ENCODE results near the gene E2F1.
"Not testable (repeated sequence)": the region's sequence is repeated elsewhere in the genome, so short reads cannot be mapped to it uniquely, and the experiment has no call there.

The E2F1 gene

DNA sequence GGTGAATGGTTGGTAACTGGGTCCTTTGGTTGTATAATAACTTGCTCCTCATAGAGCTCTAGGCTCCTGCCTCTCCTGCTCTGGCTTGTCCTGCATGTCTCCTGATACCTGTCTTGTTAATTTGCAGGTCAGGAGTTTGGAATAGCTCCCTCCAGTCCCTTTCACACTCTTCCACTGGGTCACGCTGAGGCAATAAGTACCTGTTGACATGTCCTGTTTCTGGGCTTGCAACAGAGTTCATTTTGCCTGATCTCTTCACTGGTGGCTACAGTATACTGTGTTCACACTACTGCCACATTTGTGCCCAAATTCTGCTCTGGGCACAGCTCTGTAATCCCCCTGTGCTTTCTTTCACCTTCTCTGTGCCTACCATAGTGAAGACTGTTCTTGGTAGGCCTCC, 49.4 kb downstream of the E2F1 start:
- Histone ChIP-seq H3K4me3 (ENCODE audit: low read depth in 1 of 2, low read length in 1 of 2) (no peak overlapping the region), H3K36me3 (peaks cover 40% of the 10 kb centered on the region), H3K4me1 (ENCODE audit: control insufficient read depth in 1 of 2, insufficient read depth in 1 of 2, low read depth in 1 of 2, low read length in 1 of 2) (peaks cover 21 to 28% of the 10 kb centered on the region in 2 experiments), H3K27me3 (no peaks in the 10 kb centered on the region), H3K27ac (peak overlapping the region; percentile 63), H3K9me3 (no peaks in the 10 kb centered on the region)
- TF ChIP-seq CTCF (IDR thresholded peaks at IDR 0.05), result no peak

GRCh38 chr20:33635341-33635740, 50.8 kb downstream of the E2F1 start:
- Histone ChIP-seq H3K27ac (no peak overlapping the region), H3K9me3 (no peaks in the 10 kb centered on the region), H3K36me3 (peaks cover 40% of the 10 kb centered on the region), H3K4me3 (ENCODE audit: low read depth in 1 of 2, low read length in 1 of 2) (no peak overlapping the region), H3K4me1 (ENCODE audit: control insufficient read depth in 1 of 2, insufficient read depth in 1 of 2, low read depth in 1 of 2, low read length in 1 of 2) (peaks cover 20 to 24% of the 10 kb centered on the region in 2 experiments), H3K27me3 (no peaks in the 10 kb centered on the region)
- no peak for TF ChIP-seq CTCF (IDR thresholded peaks at IDR 0.05)

DNA sequence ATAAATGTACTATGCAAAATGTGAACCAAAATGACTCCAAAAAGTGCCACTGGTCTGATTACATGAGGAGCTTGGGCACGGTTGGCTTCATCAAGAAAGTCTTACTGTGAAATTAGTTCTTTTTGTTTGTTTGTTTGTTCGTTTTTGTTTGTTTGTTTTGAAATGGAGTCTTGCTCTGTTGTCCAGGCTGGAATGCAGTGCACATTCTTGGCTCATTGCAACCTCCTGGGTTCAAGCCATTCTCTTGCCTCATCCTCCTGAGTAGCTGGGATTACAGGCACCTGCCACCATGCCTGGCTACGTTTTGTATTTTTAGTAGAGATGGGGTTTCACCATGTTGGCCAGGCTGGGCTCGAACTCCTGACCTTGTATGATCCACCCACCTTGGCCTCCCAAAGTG, 54.3 kb downstream of the E2F1 start:
- not testable (repeated sequence) for H3K4me1 ChIP-seq (ENCODE audit: control insufficient read depth in 1 of 2, insufficient read depth in 1 of 2, low read depth in 1 of 2, low read length in 1 of 2); H3K27ac ChIP-seq; H3K9me3 ChIP-seq; H3K4me3 ChIP-seq (ENCODE audit: low read depth in 1 of 2, low read length in 1 of 2); H3K27me3 ChIP-seq
- peaks cover 48% of the 10 kb centered on the region for H3K36me3 ChIP-seq

- H3K27me3 ChIP-seq, result no peaks in the 10 kb centered on the region
- no peaks in the 10 kb centered on the region for H3K4me1 ChIP-seq (ENCODE audit: control insufficient read depth in 1 of 2, insufficient read depth in 1 of 2, low read depth in 1 of 2, low read length in 1 of 2)
- H3K4me3 ChIP-seq (ENCODE audit: low read depth in 1 of 2, low read length in 1 of 2), result no peak overlapping the region
- TF ChIP-seq CTCF (IDR thresholded peaks at IDR 0.05), result no peak
- no peak overlapping the region for H3K27ac ChIP-seq
- H3K9me3 ChIP-seq, result no peaks in the 10 kb centered on the region
- peaks cover 55% of the 10 kb centered on the region for H3K36me3 ChIP-seq
Measured at GRCh38 chr20:33630507-33630906, 55.7 kb downstream of the E2F1 start.

GRCh38 chr20:33629979-33630378, 56.2 kb downstream of the E2F1 start:
- TF ChIP-seq CTCF (IDR thresholded peaks at IDR 0.05), result no peak
- H3K36me3 ChIP-seq, result peaks cover 60% of the 10 kb centered on the region
- no peak overlapping the region for H3K4me3 ChIP-seq (ENCODE audit: low read depth in 1 of 2, low read length in 1 of 2)

GRCh38 chr20:33629533-33629932, 56.7 kb downstream of the E2F1 start:
- H3K9me3 ChIP-seq, result no peaks in the 10 kb centered on the region
- no peaks in the 10 kb centered on the region for H3K27me3 ChIP-seq
- no peak overlapping the region for H3K4me3 ChIP-seq (ENCODE audit: low read depth in 1 of 2, low read length in 1 of 2)
- no peaks in the 10 kb centered on the region for H3K4me1 ChIP-seq (ENCODE audit: control insufficient read depth in 1 of 2, insufficient read depth in 1 of 2, low read depth in 1 of 2, low read length in 1 of 2)
- no peak overlapping the region for H3K27ac ChIP-seq
- TF ChIP-seq CTCF (IDR thresholded peaks at IDR 0.05), result no peak
- H3K36me3 ChIP-seq, result peaks cover 65% of the 10 kb centered on the region

More at GRCh38 chr20:33629979-33630378, 56.2 kb downstream of the E2F1 start:
- H3K4me1 ChIP-seq (ENCODE audit: control insufficient read depth in 1 of 2, insufficient read depth in 1 of 2, low read depth in 1 of 2, low read length in 1 of 2), result no peaks in the 10 kb centered on the region
- no peak overlapping the region for H3K27ac ChIP-seq
- no peaks in the 10 kb centered on the region for H3K9me3 ChIP-seq
- no peaks in the 10 kb centered on the region for H3K27me3 ChIP-seq
